ENCODE data around the gene REX1BD. TPM values are rescaled to one million over a fixed set of nuclear protein-coding genes. Genes with fewer than 3 reads are reported as not detected.

REX1BD gene
- total and polyA plus RNA-seq, 2 of the 13 experiments (the other 11 are each of a cell fraction or from before 2014, with no cell fraction given): 7.5 to 25.4 TPM

DNA sequence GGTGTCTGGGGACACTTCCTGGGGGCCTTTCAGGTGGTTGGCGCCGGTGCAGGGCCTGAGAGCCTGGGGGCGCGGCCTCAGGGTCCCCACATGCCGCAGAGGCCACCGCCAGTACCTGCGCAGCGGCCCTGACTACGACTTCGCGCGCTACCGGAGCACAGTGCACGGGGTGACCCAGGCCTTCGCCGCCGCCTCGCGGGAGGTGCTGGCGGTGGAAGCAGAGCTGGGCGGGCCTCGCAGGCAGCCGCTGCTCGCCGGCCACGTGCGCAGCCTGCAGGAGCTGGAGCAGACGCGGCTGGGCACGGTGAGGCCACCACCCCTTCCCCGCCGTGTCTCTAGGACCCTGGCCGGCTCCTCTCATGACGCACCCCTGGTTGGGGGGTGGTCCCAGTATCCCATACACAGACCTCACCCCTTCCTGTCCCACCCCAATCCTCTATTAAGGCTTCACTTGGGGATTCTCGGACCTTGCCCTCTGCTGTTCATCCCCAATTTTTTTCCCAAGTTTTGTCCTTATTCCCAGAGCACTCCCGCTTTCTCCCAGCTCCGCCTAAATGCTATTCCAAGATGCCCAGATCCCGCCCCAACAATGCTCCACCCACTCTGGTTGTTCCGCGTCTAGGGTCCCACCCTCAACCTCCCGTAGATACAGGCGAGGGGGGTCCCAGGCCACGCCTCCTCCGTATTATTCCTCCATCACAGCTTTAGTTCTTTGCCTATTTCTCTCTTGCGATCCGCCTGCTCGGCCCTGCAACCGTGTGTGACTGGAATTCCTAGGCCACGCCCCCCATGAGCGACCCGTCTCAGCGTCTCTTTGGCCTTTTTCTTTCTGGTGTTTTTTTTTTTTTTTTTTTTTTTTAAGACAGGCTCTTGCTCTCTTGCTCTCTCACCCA lies 1.0 kb downstream of the REX1BD start (continued):
- no peak for TF ChIP-seq HNRNPH1 (optimal IDR thresholded peaks at IDR 0.05; ENCODE audit: low read depth, low read length)
- peak; percentile 98 for TF ChIP-seq TERF1 (CRISPR knock-in tag; IDR thresholded peaks at IDR 0.05)
- TF ChIP-seq CREM (IDR thresholded peaks at IDR 0.05): no peak
- TF ChIP-seq CREM (CRISPR knock-in tag; IDR thresholded peaks at IDR 0.05): no peak
- TF ChIP-seq HNRNPLL (IDR thresholded peaks at IDR 0.05; ENCODE audit: low read depth, low read length, poor library complexity, severe bottlenecking): peak; percentile 76
- no peak for TF ChIP-seq SUZ12 (IDR thresholded peaks at IDR 0.05; ENCODE audit: low read depth, low read length)
- TF ChIP-seq ZNF333 (CRISPR knock-in tag; IDR thresholded peaks at IDR 0.05; ENCODE audit: borderline replicate concordance): peak; percentile 69; the same call in 1 of the 2 replicates
- peak; percentile 99 for TF ChIP-seq REXO4 (CRISPR knock-in tag; IDR thresholded peaks at IDR 0.05; ENCODE audit: borderline replicate concordance)
- peak; percentile 66; the same call in 1 of the 2 replicates for TF ChIP-seq ZNF441 (CRISPR knock-in tag; IDR thresholded peaks at IDR 0.05; ENCODE audit: borderline replicate concordance)
- TF ChIP-seq JARID2 (CRISPR knock-in tag; IDR thresholded peaks at IDR 0.05; ENCODE audit: insufficient replicate concordance): no peak
- TF ChIP-seq, protein P1, sequence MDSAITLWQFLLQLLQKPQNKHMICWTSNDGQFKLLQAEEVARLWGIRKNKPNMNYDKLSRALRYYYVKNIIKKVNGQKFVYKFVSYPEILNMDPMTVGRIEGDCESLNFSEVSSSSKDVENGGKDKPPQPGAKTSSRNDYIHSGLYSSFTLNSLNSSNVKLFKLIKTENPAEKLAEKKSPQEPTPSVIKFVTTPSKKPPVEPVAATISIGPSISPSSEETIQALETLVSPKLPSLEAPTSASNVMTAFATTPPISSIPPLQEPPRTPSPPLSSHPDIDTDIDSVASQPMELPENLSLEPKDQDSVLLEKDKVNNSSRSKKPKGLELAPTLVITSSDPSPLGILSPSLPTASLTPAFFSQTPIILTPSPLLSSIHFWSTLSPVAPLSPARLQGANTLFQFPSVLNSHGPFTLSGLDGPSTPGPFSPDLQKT (CRISPR knock-in tag; IDR thresholded peaks at IDR 0.05; ENCODE audit: borderline replicate concordance): 0 out of 2 replicates have a peak, but pooled peaks have one; percentile 48
- TF ChIP-seq SMC3 (IDR thresholded peaks at IDR 0.05; ENCODE audit: low read length): no peak
- TF ChIP-seq, protein P2, sequence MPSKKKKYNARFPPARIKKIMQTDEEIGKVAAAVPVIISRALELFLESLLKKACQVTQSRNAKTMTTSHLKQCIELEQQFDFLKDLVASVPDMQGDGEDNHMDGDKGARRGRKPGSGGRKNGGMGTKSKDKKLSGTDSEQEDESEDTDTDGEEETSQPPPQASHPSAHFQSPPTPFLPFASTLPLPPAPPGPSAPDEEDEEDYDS (CRISPR knock-in tag; IDR thresholded peaks at IDR 0.05): no peak
- TF ChIP-seq GABPA (IDR thresholded peaks at IDR 0.05; ENCODE audit: low read depth, low read length): no peak
- no peak for TF ChIP-seq GABPA (CRISPR knock-in tag; IDR thresholded peaks at IDR 0.05; ENCODE audit: low read depth)
- TF ChIP-seq ZNF501 (CRISPR knock-in tag; IDR thresholded peaks at IDR 0.05): peak; percentile 14; the same call in 1 of the 2 replicates
- TF ChIP-seq CHD2 (IDR thresholded peaks at IDR 0.05; ENCODE audit: low read depth, low read length): peak; percentile 78
- no peak for TF ChIP-seq TAF15 (IDR thresholded peaks at IDR 0.05; ENCODE audit: low read depth, low read length, poor library complexity, severe bottlenecking)
- peak; percentile 98 for TF ChIP-seq TEAD2 (CRISPR knock-in tag; IDR thresholded peaks at IDR 0.05)
- no peak for TF ChIP-seq RBAK (CRISPR knock-in tag; IDR thresholded peaks at IDR 0.05)
- TF ChIP-seq EZH2 (conservative IDR thresholded peaks at IDR 0.05; ENCODE audit: low read depth, low read length): no peak
- peak; percentile 74 for TF ChIP-seq ZNF557 (CRISPR knock-in tag; IDR thresholded peaks at IDR 0.05)
- peak; percentile 96 for TF ChIP-seq ZNF773 (CRISPR knock-in tag; IDR thresholded peaks at IDR 0.05; ENCODE audit: borderline replicate concordance)
- no peak for TF ChIP-seq HDAC2 (CRISPR knock-in tag; IDR thresholded peaks at IDR 0.05)
- TF ChIP-seq RORA (CRISPR knock-in tag; IDR thresholded peaks at IDR 0.05): no peak
- no peak for TF ChIP-seq SYNCRIP (IDR thresholded peaks at IDR 0.05; ENCODE audit: insufficient read depth, low read depth, low read length)
- TF ChIP-seq ZFP37 (CRISPR knock-in tag; IDR thresholded peaks at IDR 0.05; ENCODE audit: borderline replicate concordance): peak; percentile 90; the same call in 1 of the 2 replicates
- TF ChIP-seq POLR2G (IDR thresholded peaks at IDR 0.05; ENCODE audit: low read depth, low read length): peak; percentile 6; the same call in 1 of the 2 replicates
- TF ChIP-seq ZNF530 (CRISPR knock-in tag; IDR thresholded peaks at IDR 0.05; ENCODE audit: low read depth): peak; percentile 84; the same call in 1 of the 2 replicates
